K562 (cell line): Measurements from ENCODE around the gene PITPNB. TPM values are rescaled to one million over a fixed set of nuclear protein-coding genes. Genes with fewer than 3 reads are reported as not detected.

ENCODE experiments used
- AFF4 ChIP-seq: sonication (generic); formaldehyde crosslinking; IDR thresholded peaks from 2 replicates; pipeline ENCODE4 v1.8.0; 2023; ENCODE audit warnings: mild to moderate bottlenecking, missing genetic modification reagents
- ATF6 ChIP-seq: sonication (generic); formaldehyde crosslinking; IDR thresholded peaks from 2 replicates; pipeline ENCODE4 v1.4.0; 2020; ENCODE audit warnings: mild to moderate bottlenecking, missing genetic modification reagents
- CBX3 ChIP-seq, 2 experiments: IDR thresholded peaks; 1 replicate in 1 of 2; 2 replicates in 1 of 2; pipeline ENCODE4 v1.6.1; 2012; ENCODE audit warnings: inconsistent platforms in 2 of 2, low read length in 2 of 2, borderline replicate concordance in 1 of 2, control low read depth in 1 of 2
- CSDE1 ChIP-seq, 2 experiments: fragments of 450-650 bp; IDR thresholded peaks; 2 replicates each; pipeline ENCODE4 v1.6.1; 2016; ENCODE audit warnings: mild to moderate bottlenecking in 1 of 2
- CTBP1 ChIP-seq: fragments of 450-650 bp; IDR thresholded peaks from 2 replicates; pipeline ENCODE4 v1.6.1; 2016; ENCODE audit warnings: borderline replicate concordance
- FOXJ2 ChIP-seq: fragments of 200-800 bp; sonication (Bioruptor generic); IDR thresholded peaks from 2 replicates; pipeline ENCODE4 v1.6.1; 2016; ENCODE audit warnings: missing genetic modification characterization, missing compliant biosample characterization
- FOXJ3 ChIP-seq: sonication (generic); formaldehyde crosslinking; IDR thresholded peaks from 2 replicates; pipeline ENCODE4 v1.4.0; 2020; ENCODE audit warnings: mild to moderate bottlenecking, missing genetic modification reagents
- GABPB1 ChIP-seq: sonication (generic); formaldehyde crosslinking; IDR thresholded peaks from 2 replicates; pipeline ENCODE4 v1.8.0; 2022; ENCODE audit warnings: mild to moderate bottlenecking, missing genetic modification reagents
- GATA2 ChIP-seq: sonication (generic); formaldehyde crosslinking; IDR thresholded peaks from 2 replicates; pipeline ENCODE4 v1.4.0; 2020; ENCODE audit warnings: mild to moderate bottlenecking, missing genetic modification reagents
- HLTF ChIP-seq: fragments of 450-650 bp; IDR thresholded peaks from 2 replicates; pipeline ENCODE4 v1.6.1; 2016
- LEF1 ChIP-seq: fragments of 450-650 bp; IDR thresholded peaks from 2 replicates; pipeline ENCODE4 v1.6.1; 2016; ENCODE audit warnings: mild to moderate bottlenecking
- MCM7 ChIP-seq, 2 experiments: fragments of 450-650 bp; IDR thresholded peaks; 2 replicates each; pipeline ENCODE4 v1.6.1; 2016 to 2018
- NFYB ChIP-seq: IDR thresholded peaks from 2 replicates; pipeline ENCODE4 v1.6.1; 2011; ENCODE audit warnings: mild to moderate bottlenecking, moderate library complexity; ENCODE audit not compliant: insufficient read length; ENCODE audit errors: extremely low read depth
- NONO ChIP-seq, 2 experiments: fragments of 200-400 bp in 1 of 2; fragments of 450-650 bp in 1 of 2; formaldehyde crosslinking in 1 of 2; IDR thresholded peaks; 2 replicates each; pipeline ENCODE4 v1.6.1; 2017; ENCODE audit warnings: low read depth in 2 of 2, mild to moderate bottlenecking in 2 of 2, moderate library complexity in 2 of 2, low read length in 1 of 2
- NR2F6 ChIP-seq: fragments of 450-650 bp; formaldehyde crosslinking; IDR thresholded peaks from 2 replicates; pipeline ENCODE4 v1.4.0; 2020; ENCODE audit warnings: mild to moderate bottlenecking
- PRPF4 ChIP-seq: fragments of 200-400 bp; formaldehyde crosslinking; IDR thresholded peaks from one replicate; pipeline ENCODE4 v1.6.1; 2017; ENCODE audit warnings: low read length, low read depth, mild to moderate bottlenecking; ENCODE audit not compliant: insufficient read depth, poor library complexity, severe bottlenecking
- SMAD1 ChIP-seq: fragments of 150-350 bp; IDR thresholded peaks from 2 replicates; pipeline ENCODE4 v1.6.1; 2014; ENCODE audit warnings: low read length, low read depth; ENCODE audit not compliant: partially characterized antibody
- TCF3 ChIP-seq: sonication (generic); formaldehyde crosslinking; IDR thresholded peaks from 2 replicates; pipeline ENCODE4 v1.4.0; 2020; ENCODE audit warnings: mild to moderate bottlenecking, missing genetic modification reagents
- ZFP1 ChIP-seq: fragments of 450-650 bp; formaldehyde crosslinking; IDR thresholded peaks from 2 replicates; pipeline ENCODE4 v1.4.0; 2020; ENCODE audit warnings: mild to moderate bottlenecking, mixed read lengths
- ZNF197 ChIP-seq: fragments of 200-800 bp; sonication (Bioruptor generic); IDR thresholded peaks from 2 replicates; pipeline ENCODE4 v1.6.1; 2016; ENCODE audit warnings: low read depth, missing genetic modification characterization, missing compliant biosample characterization
- ZNF316 ChIP-seq: fragments of 450-650 bp; IDR thresholded peaks from 2 replicates; pipeline ENCODE4 v1.6.1; 2016
- ZNF696 ChIP-seq: fragments of 250-450 bp; sonication (Bioruptor Pico); conservative IDR thresholded peaks from 2 replicates; pipeline ENCODE4 v1.4.0; 2020; ENCODE audit warnings: mild to moderate bottlenecking, moderate library complexity
- polyA plus RNA-seq, 8 experiments: library from polyadenylated mRNA; depleted of rRNA in 4 of 8; stranded (reverse) in 5 of 8; unstranded in 3 of 8; fragments of >200 nt; fragmentation: Nextera tagmentation in 2 of 8; fragmentation: Illumina TruSeq in 1 of 8; extraction: Ambion mirVana in 2 of 8; extraction: Trizol in 1 of 8; gene quantifications; 2 replicates each; pipeline versions ENCODE4 v1.2.1 to v1.2.3, GENCODE V29; 2011 to 2014; ENCODE audit warnings: inconsistent platforms in 1 of 8, missing spikeins in 1 of 8
- total RNA-seq, 7 experiments: library from RNA; depleted of rRNA in 6 of 7; stranded (reverse); fragments of >200 nt in 6 of 7; fragmentation: Illumina TruSeq in 2 of 7; extraction: Trizol in 2 of 7; gene quantifications; 2 replicates each; pipeline versions ENCODE4 v1.2.1 to v1.2.3, GENCODE V29; 2011 to 2021; ENCODE audit warnings: low replicate concordance in 1 of 7
- TF ChIP-seq, protein P1 (sequence below): fragments of 250-450 bp; sonication (Bioruptor Pico); IDR thresholded peaks from 2 replicates; pipeline ENCODE4 v1.5.1; 2021; ENCODE audit warnings: mild to moderate bottlenecking

Gene PITPNB
- total and polyA plus RNA-seq, 9 of the 15 experiments (the other 6 are each of a cell fraction or from before 2014, with no cell fraction given), result 13.1 to 52.4 (median 34.7) TPM

DNA sequence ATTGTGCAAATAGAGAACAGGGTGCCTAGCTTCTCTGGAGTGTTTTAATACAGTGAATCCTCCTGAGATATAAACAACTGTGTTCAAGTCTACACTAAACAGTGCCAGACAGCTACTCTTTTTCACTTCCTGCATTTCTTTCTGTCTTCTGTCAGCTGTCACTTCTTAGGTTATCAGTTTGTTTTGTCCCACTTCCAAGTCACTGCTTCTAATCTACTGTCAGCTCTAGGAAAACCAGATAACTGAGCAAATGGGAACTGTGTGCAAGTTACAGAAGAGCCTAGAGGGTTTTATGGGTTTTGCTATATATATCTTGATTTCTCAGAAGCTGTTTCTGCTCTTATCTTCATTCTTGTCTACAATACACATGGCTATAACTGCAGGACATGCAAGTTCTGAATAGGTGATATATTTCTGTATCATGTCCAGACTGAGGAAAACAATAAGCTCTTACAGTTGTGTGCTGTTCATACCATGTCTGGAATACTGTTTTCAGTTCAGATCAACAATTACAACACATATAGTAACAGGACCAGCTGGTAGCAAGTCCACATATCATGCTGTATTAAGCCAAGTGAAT, 5.8 kb downstream of the PITPNB start (continued):
- TF ChIP-seq ZNF696 (CRISPR knock-in tag), result no peak
- TF ChIP-seq NR2F6 (CRISPR knock-in tag), result no peak
- no peak for TF ChIP-seq FOXJ3 (CRISPR knock-in tag)
- TF ChIP-seq GABPB1, result no peak
- TF ChIP-seq CSDE1 (IDR thresholded peaks at IDR 0.05), result no peak
- TF ChIP-seq, protein P1, sequence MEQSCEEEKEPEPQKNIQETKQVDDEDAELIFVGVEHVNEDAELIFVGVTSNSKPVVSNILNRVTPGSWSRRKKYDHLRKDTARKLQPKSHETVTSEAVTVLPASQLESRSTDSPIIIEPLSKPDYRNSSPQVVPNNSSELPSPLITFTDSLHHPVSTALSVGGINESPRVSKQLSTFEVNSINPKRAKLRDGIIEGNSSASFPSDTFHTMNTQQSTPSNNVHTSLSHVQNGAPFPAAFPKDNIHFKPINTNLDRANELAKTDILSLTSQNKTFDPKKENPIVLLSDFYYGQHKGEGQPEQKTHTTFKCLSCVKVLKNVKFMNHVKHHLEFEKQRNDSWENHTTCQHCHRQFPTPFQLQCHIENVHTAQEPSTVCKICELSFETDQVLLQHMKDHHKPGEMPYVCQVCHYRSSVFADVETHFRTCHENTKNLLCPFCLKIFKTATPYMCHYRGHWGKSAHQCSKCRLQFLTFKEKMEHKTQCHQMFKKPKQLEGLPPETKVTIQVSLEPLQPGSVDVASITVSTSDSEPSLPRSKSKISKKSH, result no peak
- TF ChIP-seq ZNF316, result no peak
- TF ChIP-seq GATA2 (CRISPR knock-in tag), result no peak
- no peak for TF ChIP-seq MCM7 (IDR thresholded peaks at IDR 0.05)
- TF ChIP-seq HLTF, result no peak
- peak; percentile 59; the same call in 1 of the 2 replicates for TF ChIP-seq CTBP1
- TF ChIP-seq PRPF4, result no peak
- TF ChIP-seq TCF3, result peak; percentile 40
- TF ChIP-seq ATF6 (CRISPR knock-in tag), result no peak
- TF ChIP-seq ZFP1 (CRISPR knock-in tag), result no peak
- TF ChIP-seq NONO (IDR thresholded peaks at IDR 0.05; ENCODE audit: low read depth in 2 of 2, low read length in 1 of 2), result no peak
- TF ChIP-seq SMAD1, result no peak
- TF ChIP-seq ZNF197, result no peak
- TF ChIP-seq NFYB, result no peak
- no peak for TF ChIP-seq AFF4 (CRISPR knock-in tag)
- 0 out of 2 replicates have a peak, but pooled peaks have one; percentile 57 for TF ChIP-seq LEF1
- TF ChIP-seq FOXJ2, result no peak
- TF ChIP-seq CBX3 (IDR thresholded peaks at IDR 0.05; ENCODE audit: borderline replicate concordance in 1 of 2, low read length in 2 of 2), result no peak
